Cardiac fibroblast (primary cell): Measurements from ENCODE around the gene LMX1A.

Experiments
- DNase-seq, 2 donors: peaks; one replicate each; pipeline versions ENCODE4 v3.0.0 to v3.0.0-alpha.2; 2010; ENCODE audit warnings: low read depth in 2 of 2
- H3K4me3 ChIP-seq, 2 donors: replicated peaks in 1 of 2; 1 replicate in 1 of 2; 2 replicates in 1 of 2; pipeline ENCODE4 v1.5.1; 2011; ENCODE audit warnings: low read depth in 2 of 2, low read length in 2 of 2, mild to moderate bottlenecking in 2 of 2, moderate library complexity in 1 of 2
- CTCF ChIP-seq: IDR thresholded peaks from one replicate; pipeline ENCODE4 v1.5.1; 2011; ENCODE audit warnings: low read depth, mild to moderate bottlenecking, low read length, inconsistent platforms

Gene LMX1A

GRCh38 chr1:165281207-165281901 is 75.2 kb downstream of the LMX1A start:
- no peak overlapping the region for H3K4me3 ChIP-seq
- no peak for TF ChIP-seq CTCF
- no peak for DNase-seq

DNA sequence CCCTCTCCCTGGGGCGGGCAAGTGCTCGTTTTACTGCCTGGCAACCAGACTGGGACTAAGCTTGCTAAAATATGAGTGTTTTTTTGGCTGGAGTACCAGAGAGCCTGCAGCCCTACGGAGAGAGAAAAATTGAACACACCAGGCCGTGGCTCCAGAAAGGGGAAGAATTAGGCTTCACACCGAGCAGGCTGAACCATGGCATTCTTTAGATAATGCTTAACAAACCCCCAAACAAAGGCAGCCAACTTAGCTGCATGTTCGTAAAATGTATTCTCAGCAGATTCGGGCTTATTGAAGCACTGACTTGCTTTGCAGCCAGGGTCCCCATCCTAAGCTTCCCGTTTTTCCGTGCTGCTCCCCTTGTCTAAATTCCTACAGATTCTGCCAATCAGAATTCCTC is 76.6 kb downstream of the LMX1A start:
- H3K4me3 ChIP-seq: no peak overlapping the region
- TF ChIP-seq CTCF: no peak

DNA sequence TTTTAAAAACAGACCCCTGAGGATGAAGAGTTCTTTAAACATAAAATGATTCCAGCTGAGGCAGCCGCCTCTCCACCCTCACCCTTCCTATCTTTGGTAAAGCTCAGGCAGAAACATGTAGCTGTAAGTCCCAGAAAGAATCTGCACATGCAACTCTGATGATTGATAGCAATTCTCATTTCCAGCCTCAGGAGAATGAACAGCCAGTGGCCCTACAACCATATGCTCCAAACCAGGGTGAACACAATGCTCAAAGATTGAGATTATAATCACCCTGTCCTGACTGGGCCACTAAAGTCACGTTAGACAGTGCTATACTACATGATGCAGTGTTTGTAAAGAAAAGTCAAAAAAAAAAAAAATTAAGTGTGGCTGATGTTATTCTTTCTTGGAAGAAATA is 80.2 kb downstream of the LMX1A start:
- no peak for DNase-seq
- H3K4me3 ChIP-seq: no peak overlapping the region

More for the DNA sequence above, 76.6 kb downstream of the LMX1A start:
- DNase-seq: no peak

GRCh38 chr1:165265196-165265838 is 91.2 kb downstream of the LMX1A start:
- no peak for TF ChIP-seq CTCF
- DNase-seq: no peak
- no peak overlapping the region for H3K4me3 ChIP-seq

More for the DNA sequence above, 80.2 kb downstream of the LMX1A start:
- no peak for TF ChIP-seq CTCF

DNA sequence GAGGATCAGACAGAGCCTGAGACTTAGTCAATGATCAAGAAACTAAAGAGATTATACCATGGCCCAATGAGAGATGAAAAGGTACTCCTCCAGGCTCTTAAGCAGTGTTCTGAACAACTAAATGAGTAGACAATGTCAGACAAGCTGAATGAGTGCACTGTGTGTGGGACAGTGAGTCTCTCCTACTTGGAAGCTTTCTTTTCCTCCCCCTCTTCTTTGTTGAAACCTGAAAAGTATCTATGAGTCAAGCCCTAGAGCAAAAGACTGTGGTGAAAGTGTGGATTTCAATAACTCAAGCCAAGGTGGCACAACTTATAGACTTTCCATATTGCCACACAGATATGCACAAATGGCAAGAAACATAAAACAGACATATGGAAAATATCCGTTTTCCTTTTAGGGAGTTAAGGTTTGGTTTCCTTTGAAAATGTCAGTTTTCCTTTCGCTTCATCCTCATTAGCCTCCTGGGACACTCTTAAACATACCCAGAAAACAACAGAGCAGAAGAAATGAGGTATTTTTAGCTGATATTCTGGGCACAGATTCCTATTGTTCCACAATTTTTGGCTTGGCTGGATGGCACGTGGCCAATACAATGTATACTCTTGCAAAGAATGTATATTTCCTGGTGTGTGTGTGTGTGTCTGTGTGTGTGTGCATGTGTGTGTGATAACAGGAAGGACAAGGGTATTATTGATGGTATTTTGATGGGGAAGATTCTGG is 96.6 kb downstream of the LMX1A start:
- H3K4me3 ChIP-seq: no peak overlapping the region
- no peak for TF ChIP-seq CTCF
- DNase-seq: no peak

DNA sequence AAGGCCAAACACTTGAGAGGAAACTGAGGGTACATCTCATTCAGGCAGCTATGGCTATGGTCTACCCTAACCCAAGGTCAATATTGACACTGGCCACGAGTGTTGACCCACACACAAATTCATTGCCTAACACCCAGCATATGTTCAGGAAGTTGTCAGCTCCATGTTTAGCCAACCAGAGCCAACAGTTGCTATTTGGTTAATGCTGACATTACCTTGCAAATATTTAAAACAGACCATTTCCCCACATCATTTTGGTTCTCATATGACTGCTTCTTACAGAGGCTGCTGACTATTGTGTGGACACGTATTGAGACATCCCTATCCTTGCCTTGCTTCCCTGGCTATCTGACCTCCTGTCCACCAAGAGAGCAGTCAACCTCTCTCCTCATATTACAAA is 97.3 kb downstream of the LMX1A start:
- DNase-seq: no peak
- no peak for TF ChIP-seq CTCF
- H3K4me3 ChIP-seq: no peak overlapping the region
